Activated CD4-positive, alpha-beta memory T cell treated with anti-CD3 and anti-CD28 coated beads for 36 hours (primary cell): Measurements from ENCODE around the gene FCHSD1. TPM values are rescaled to one million over a fixed set of nuclear protein-coding genes. Genes with fewer than 3 reads are reported as not detected.

Source experiments
- CTCF ChIA-PET: fragments of 350-600 bp; sonication (Branson Sonifier 250); formaldehyde crosslinking; loops from one replicate; lab custom pipeline; 2021; ENCODE audit warnings: antibody characterized with exemption, inconsistent platforms; lab: Charles Lee
- POLR2A ChIA-PET: fragments of 350-600 bp; sonication (Branson Sonifier 250); formaldehyde crosslinking; loops from one replicate; lab custom pipeline; 2021; ENCODE audit warnings: antibody characterized with exemption; lab: Charles Lee
- DNase-seq: peaks from one replicate; pipeline ENCODE4 v3.0.0-alpha.2; 2020
- H3K27ac Mint-ChIP-seq: one replicate; pipeline ENCODE4 v1.8.0; 2021; ENCODE audit warnings: mixed read lengths
- H3K27me3 Mint-ChIP-seq: one replicate; pipeline ENCODE4 v1.8.0; 2021; ENCODE audit warnings: mixed read lengths
- H3K36me3 Mint-ChIP-seq: one replicate; pipeline ENCODE4 v1.8.0; 2021; ENCODE audit warnings: mixed read lengths
- H3K4me1 Mint-ChIP-seq: one replicate; pipeline ENCODE4 v1.8.0; 2021; ENCODE audit warnings: low read depth, mixed read lengths
- H3K4me3 Mint-ChIP-seq: one replicate; pipeline ENCODE4 v1.8.0; 2021; ENCODE audit warnings: mild to moderate bottlenecking, mixed read lengths
- H3K9me3 Mint-ChIP-seq: one replicate; pipeline ENCODE4 v1.8.0; 2021; ENCODE audit warnings: mixed read lengths
- intact Hi-C: fragments of 100-400 bp; cut with micrococcal nuclease; formaldehyde crosslinking; loops from one replicate; pipeline ENCODE4 v1.15.1; 2023
- total RNA-seq, 2 experiments: library from RNA; stranded (reverse); gene quantifications; one replicate each; pipeline ENCODE4 v1.2.3, GENCODE V29; 2021

The FCHSD1 gene
- total RNA-seq, 2 experiments from 2014 or later, result 40.1 to 46.0 TPM

GRCh38 chr5:141633871-141634561 is 17.2 kb downstream of the FCHSD1 start:
- no peaks in the 10 kb centered on the region for H3K9me3 Mint-ChIP-seq
- POLR2A ChIA-PET, result interaction anchor here (0.7 to 5.1 kb wide), 2 partner anchors 13 to 16 kb away, joined by 3 to 44 read pairs; partner anchors contain the start of gene DIAPH1
- DNase-seq, result no peak
- H3K4me1 Mint-ChIP-seq, result peaks cover 36% of the 10 kb centered on the region
- H3K4me3 Mint-ChIP-seq, result no peak overlapping the region
- CTCF ChIA-PET, result interaction anchor here (0.7 to 10.4 kb wide), 10 partner anchors 8 to 327 kb away, joined by 3 to 120 read pairs (median 4); partner anchors contain the start of gene DIAPH1
- H3K36me3 Mint-ChIP-seq, result peaks cover 12% of the 10 kb centered on the region
- intact Hi-C loops, result no loop called here
- peak overlapping the region; percentile 35 for H3K27ac Mint-ChIP-seq
- no peaks in the 10 kb centered on the region for H3K27me3 Mint-ChIP-seq

DNA sequence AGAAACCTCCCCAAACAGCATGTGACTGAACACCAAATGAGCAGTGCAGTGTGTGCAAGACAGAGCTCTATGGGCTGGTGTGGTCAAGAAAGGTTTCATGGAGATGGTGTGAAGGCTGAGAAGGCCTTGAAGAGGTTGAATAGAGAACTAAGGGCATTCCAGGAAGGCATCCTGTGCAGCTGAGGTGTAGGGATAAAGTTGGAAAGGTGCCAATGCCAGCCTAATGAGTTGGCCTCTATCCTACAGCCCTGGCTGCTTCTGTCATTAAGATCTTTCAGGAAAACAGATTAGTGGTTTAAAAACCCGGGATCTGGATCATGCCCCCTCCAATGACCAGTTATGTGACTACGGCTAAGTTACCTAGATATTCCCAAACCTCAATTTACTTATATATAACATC is 18.6 kb downstream of the FCHSD1 start:
- no peak for DNase-seq
- ChIA-PET CTCF (interaction anchor here (0.7 to 10.4 kb wide), 5 partner anchors 10 to 69 kb away, joined by 3 to 120 read pairs (median 5); partner anchors contain the start of gene DIAPH1), POLR2A (interaction anchor here (1.2 kb wide), 1 partner anchor 13 kb away, joined by 3 read pairs; no protein-coding TSS in a partner anchor)
- no peaks in the 10 kb centered on the region for H3K27me3 Mint-ChIP-seq
- H3K9me3 Mint-ChIP-seq, result no peaks in the 10 kb centered on the region
- peaks cover 25% of the 10 kb centered on the region for H3K4me1 Mint-ChIP-seq
- no peak overlapping the region for H3K27ac Mint-ChIP-seq
- no peak overlapping the region for H3K4me3 Mint-ChIP-seq
- peaks cover 17% of the 10 kb centered on the region for H3K36me3 Mint-ChIP-seq
- intact Hi-C loops, result no loop called here

DNA sequence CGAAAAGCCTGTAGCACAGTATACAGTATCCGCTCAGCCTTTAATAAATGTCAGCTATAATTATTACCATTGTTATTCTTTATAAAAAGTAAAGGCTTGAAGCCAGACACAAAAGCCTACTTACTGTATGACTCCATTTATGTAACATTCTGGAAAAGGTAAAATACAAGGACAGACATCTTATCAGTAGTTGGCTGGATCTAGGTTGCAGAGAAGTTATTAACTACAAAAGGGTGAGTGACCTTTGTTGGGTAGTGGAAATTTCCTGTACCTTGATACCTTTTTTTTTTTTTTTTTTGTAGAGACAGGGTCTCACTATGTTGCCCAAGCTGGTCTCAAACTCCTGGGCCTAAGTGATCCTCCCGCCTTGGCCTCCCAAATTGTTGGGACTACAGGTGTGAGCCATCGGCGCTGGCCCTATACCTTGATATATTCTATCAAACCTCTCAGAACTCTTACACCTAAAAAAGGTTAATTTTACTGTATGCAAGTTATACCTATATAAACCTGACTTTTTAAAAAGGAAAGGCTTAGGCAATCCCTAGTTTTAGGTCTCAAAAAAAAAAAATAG is 20.6 kb downstream of the FCHSD1 start:
- Mint-ChIP-seq H3K9me3 (no peaks in the 10 kb centered on the region), H3K27me3 (no peaks in the 10 kb centered on the region), H3K27ac (no peak overlapping the region), H3K4me3 (no peak overlapping the region), H3K36me3 (peaks cover 23% of the 10 kb centered on the region), H3K4me1 (peaks cover 19% of the 10 kb centered on the region)
- ChIA-PET POLR2A (interaction anchor here (1.3 kb wide), 1 partner anchor 11 kb away, joined by 4 read pairs; no protein-coding TSS in a partner anchor), CTCF (interaction anchor here (1.1 to 10.4 kb wide), 5 partner anchors 9 to 63 kb away, joined by 3 to 120 read pairs (median 3); partner anchors contain the start of gene DIAPH1)
- intact Hi-C loops, result no loop called here
- no peak for DNase-seq

DNA sequence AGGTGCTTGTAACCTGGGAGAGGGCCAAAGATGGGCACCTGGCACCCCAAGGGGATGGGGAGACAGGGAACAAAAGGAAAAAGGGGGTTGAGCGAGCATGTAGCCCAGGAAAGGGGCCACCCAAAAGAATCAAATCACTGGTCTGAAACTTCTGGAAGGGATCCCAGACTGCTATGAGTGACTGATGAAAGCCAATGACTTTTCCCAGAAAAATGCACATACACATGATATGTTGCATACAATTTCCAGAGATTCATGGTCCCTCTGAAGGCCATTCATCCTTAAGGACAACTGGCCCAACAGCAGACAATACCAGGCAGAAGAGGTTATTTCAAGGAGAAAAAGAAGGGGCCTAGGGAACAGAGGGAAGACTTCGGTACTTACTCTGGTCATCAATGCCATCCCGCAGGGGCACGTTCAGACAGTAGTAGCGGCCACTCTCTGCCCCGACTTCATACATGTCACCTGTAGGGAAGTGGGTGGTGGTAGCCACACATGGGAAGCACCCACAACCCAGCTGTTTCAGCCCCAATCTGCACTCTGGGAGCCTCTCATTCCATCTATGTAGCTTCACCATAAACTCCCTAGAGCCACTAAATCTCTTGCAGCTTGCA is 22.9 kb downstream of the FCHSD1 start:
- Mint-ChIP-seq H3K4me3 (no peak overlapping the region), H3K9me3 (no peaks in the 10 kb centered on the region), H3K27me3 (no peaks in the 10 kb centered on the region), H3K36me3 (peaks cover 32% of the 10 kb centered on the region), H3K27ac (no peak overlapping the region), H3K4me1 (peaks cover 7% of the 10 kb centered on the region)
- no peak for DNase-seq
- CTCF ChIA-PET, result interaction anchor here (1.6 to 12.8 kb wide), 3 partner anchors 9 to 64 kb away, joined by 4 to 364 read pairs (median 67); partner anchors contain the start of gene DIAPH1
- intact Hi-C loops, result no loop called here
- POLR2A ChIA-PET, result no interaction called here

GRCh38 chr5:141623611-141624010 is 27.6 kb downstream of the FCHSD1 start:
- intact Hi-C loops, result no loop called here
- Mint-ChIP-seq H3K4me3 (no peak overlapping the region), H3K27ac (peak overlapping the region; percentile 83), H3K27me3 (no peaks in the 10 kb centered on the region), H3K4me1 (peaks cover 25% of the 10 kb centered on the region), H3K9me3 (no peaks in the 10 kb centered on the region), H3K36me3 (peaks cover 29% of the 10 kb centered on the region)
- CTCF ChIA-PET, result interaction anchor here (1.0 to 12.8 kb wide), 4 partner anchors 14 to 56 kb away, joined by 3 to 364 read pairs (median 6); partner anchors contain the start of genes HDAC3 and RELL2
- DNase-seq, result no peak
- POLR2A ChIA-PET, result interaction anchor here (1.1 kb wide), 1 partner anchor 19 kb away, joined by 3 read pairs; no protein-coding TSS in a partner anchor

GRCh38 chr5:141623186-141623585 is 28.0 kb downstream of the FCHSD1 start:
- DNase-seq, result peak; percentile 53
- Mint-ChIP-seq H3K9me3 (no peaks in the 10 kb centered on the region), H3K27me3 (no peaks in the 10 kb centered on the region), H3K36me3 (peaks cover 31% of the 10 kb centered on the region), H3K27ac (peak overlapping the region; percentile 83), H3K4me3 (no peak overlapping the region), H3K4me1 (peaks cover 25% of the 10 kb centered on the region)
- POLR2A ChIA-PET, result no interaction called here
- intact Hi-C loops, result no loop called here
- CTCF ChIA-PET, result interaction anchor here (0.7 to 12.8 kb wide), 6 partner anchors 14 to 338 kb away, joined by 3 to 364 read pairs (median 4); partner anchors contain the start of genes HDAC3 and RELL2

DNA sequence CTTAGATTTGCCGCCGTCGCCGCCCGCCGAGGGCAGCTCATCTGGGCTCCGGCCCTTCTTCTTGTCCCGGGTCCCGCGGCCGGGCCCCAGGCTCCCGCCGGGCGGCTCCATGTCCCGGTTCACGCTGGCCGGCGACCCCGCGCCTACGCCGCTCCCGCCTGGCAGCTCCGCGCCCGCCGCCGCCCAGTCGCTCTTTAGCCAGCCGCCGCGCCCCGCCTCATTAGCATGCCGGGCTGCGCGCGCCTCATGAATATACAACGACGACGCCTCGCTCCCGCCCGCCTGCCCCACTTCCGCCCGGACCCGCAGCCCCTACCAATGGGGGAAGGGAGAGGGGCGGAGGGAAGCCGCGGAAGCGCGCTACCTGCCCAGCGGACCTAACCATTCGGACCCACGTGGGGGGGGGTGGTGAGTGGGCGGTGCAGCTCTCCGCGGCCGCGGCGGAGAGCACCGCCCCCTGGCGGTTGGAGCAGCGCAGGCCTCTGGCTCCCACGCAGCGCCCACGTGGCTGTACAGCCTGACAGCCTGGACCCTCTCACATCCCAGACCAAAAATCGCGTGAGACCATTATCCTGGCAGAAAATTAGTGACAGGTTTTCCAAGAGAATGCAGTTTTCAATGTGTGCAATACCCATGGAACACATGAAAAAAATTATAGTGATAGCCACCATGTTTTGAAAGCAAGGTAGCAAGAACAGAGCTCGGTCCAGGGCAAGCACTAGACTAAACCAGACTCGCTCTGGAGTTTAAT is 32.2 kb downstream of the FCHSD1 start, which contains the start of gene DIAPH1:
Gene DIAPH1 (minus strand): TSS at position 197 of the 751 bp plus-strand sequence. CDS start 86 bp downstream, at position 111.
- intact Hi-C loops, result loop anchor here (1.0 to 10.0 kb wide), 7 partner anchors 14 to 476 kb away; partner anchors contain the start of genes FCHSD1, HDAC3, RELL2 and TAF7
- DNase-seq, result peak; percentile 99
- CTCF ChIA-PET, result interaction anchor here (0.6 to 12.8 kb wide), 24 partner anchors 8 to 1218 kb away, joined by 3 to 364 read pairs (median 5); partner anchors contain the start of genes DELE1, HDAC3, RELL2 and RNF14
- H3K4me3 Mint-ChIP-seq, result peak within 1 kb of the TSS; percentile 91
- no peaks in the 10 kb centered on the region for H3K27me3 Mint-ChIP-seq
- H3K9me3 Mint-ChIP-seq, result no peaks in the 10 kb centered on the region
- peaks cover 31% of the 10 kb centered on the region for H3K36me3 Mint-ChIP-seq
- POLR2A ChIA-PET, result interaction anchor here (1.0 to 6.6 kb wide), 6 partner anchors 12 to 27 kb away, joined by 3 to 51 read pairs (median 18); partner anchors contain the start of genes HDAC3 and RELL2
- peaks cover 57% of the 10 kb centered on the region for H3K4me1 Mint-ChIP-seq
- peak within 1 kb of the TSS; percentile 98 for H3K27ac Mint-ChIP-seq

GRCh38 chr5:141618030-141618803 is 33.0 kb downstream of the FCHSD1 start:
- peak overlapping the region; percentile 91 for H3K4me3 Mint-ChIP-seq
- H3K27me3 Mint-ChIP-seq, result no peaks in the 10 kb centered on the region
- peaks cover 25% of the 10 kb centered on the region for H3K36me3 Mint-ChIP-seq
- peak; percentile 79 for DNase-seq
- intact Hi-C loops, result loop anchor here (10.0 kb wide), 1 partner anchor 477 kb away; no protein-coding TSS in a partner anchor
- peak overlapping the region; percentile 98 for H3K27ac Mint-ChIP-seq
- ChIA-PET POLR2A (interaction anchor here (1.0 to 6.6 kb wide), 7 partner anchors 9 to 31 kb away, joined by 3 to 51 read pairs (median 10); partner anchors contain the start of genes HDAC3 and RELL2), CTCF (interaction anchor here (0.6 to 12.8 kb wide), 19 partner anchors 9 to 1217 kb away, joined by 3 to 364 read pairs (median 15); partner anchors contain the start of genes HDAC3, RELL2 and TAF7)
- no peaks in the 10 kb centered on the region for H3K9me3 Mint-ChIP-seq
- H3K4me1 Mint-ChIP-seq, result peaks cover 56% of the 10 kb centered on the region

DNA sequence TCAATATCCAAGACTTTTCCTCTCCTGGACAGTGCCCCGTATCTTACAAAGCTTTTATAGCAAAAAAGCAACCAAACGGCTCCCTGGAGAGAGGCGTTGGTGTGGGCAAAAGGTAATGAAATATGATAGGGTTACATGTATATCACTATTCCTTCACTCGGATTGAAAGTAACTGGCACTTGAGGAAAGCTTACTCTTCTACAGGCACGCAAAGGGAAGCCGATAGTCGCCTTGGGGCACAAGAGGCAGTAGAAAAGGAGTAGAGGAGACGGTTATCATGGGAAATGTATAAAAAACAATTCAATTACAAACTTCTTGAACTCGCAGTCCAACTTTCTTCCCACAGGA is 33.6 kb downstream of the FCHSD1 start:
- Mint-ChIP-seq H3K27ac (peak overlapping the region; percentile 98), H3K9me3 (no peaks in the 10 kb centered on the region), H3K27me3 (no peaks in the 10 kb centered on the region), H3K4me1 (peaks cover 56% of the 10 kb centered on the region), H3K36me3 (peaks cover 22% of the 10 kb centered on the region), H3K4me3 (peak overlapping the region; percentile 91)
- intact Hi-C loops, result loop anchor here (10.0 kb wide), 1 partner anchor 477 kb away; no protein-coding TSS in a partner anchor
- no peak for DNase-seq
- ChIA-PET CTCF (interaction anchor here (1.8 to 12.8 kb wide), 9 partner anchors 10 to 54 kb away, joined by 12 to 364 read pairs (median 48); partner anchors contain the start of genes HDAC3 and RELL2), POLR2A (interaction anchor here (1.4 to 6.6 kb wide), 5 partner anchors 9 to 30 kb away, joined by 4 to 51 read pairs (median 10); partner anchors contain the start of genes HDAC3 and RELL2)

GRCh38 chr5:141617128-141617527 is 34.1 kb downstream of the FCHSD1 start:
- ChIA-PET CTCF (interaction anchor here (1.8 to 12.8 kb wide), 8 partner anchors 9 to 53 kb away, joined by 5 to 364 read pairs (median 32); partner anchors contain the start of genes HDAC3 and RELL2), POLR2A (interaction anchor here (1.4 to 6.6 kb wide), 5 partner anchors 8 to 30 kb away, joined by 4 to 51 read pairs (median 10); partner anchors contain the start of genes HDAC3 and RELL2)
- no peaks in the 10 kb centered on the region for H3K9me3 Mint-ChIP-seq
- H3K27me3 Mint-ChIP-seq, result no peaks in the 10 kb centered on the region
- peaks cover 59% of the 10 kb centered on the region for H3K4me1 Mint-ChIP-seq
- no peak for DNase-seq
- H3K36me3 Mint-ChIP-seq, result peaks cover 22% of the 10 kb centered on the region
- intact Hi-C loops, result loop anchor here (10.0 kb wide), 1 partner anchor 478 kb away; no protein-coding TSS in a partner anchor
- peak overlapping the region; percentile 91 for H3K4me3 Mint-ChIP-seq
- peak overlapping the region; percentile 98 for H3K27ac Mint-ChIP-seq
